Measurements from ENCODE around the gene ZNF358. TPM values are rescaled to one million over a fixed set of nuclear protein-coding genes. Genes with fewer than 3 reads are reported as not detected.
A peak's percentile ranks its signal among the peaks of the same experiment; 100 is the strongest.

ZNF358 gene
- total and polyA plus RNA-seq, 10 of the 15 experiments (the other 5 are each of a cell fraction or from before 2014, with no cell fraction given) = 0.09 to 6.3 (median 1.9) TPM; not detected in 1

DNA sequence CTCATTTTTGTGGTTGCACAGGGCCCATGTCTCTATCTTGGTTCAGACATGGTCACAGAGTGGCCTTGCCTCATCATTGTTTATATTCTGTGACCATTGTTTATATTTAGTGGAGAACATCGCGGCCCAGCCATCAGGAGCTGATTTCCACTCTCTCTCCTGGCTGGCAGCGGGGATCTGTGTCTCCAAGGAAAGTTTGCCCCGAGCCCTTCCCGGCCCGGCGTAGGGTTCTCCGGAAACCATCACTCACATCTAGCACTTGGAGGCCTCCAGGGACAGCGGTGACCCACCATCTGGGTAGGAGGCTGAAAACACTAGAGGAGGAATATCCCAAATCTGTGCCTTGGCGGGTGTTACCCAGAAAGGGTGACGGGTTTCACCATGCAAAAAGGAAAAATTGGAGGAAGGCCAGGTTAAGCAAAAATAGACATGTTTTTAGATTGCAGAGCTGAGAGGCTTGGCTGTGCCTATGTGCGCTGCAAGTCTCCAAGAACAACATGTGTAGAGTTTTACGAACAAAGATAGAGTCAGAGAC is 726 bp upstream of the ZNF358 start:
- in situ Hi-C loops (cut with MboI) = no loop called here
- Histone ChIP-seq H3K4me2 (ENCODE audit: control insufficient read depth, insufficient read depth) (peak overlapping the region; percentile 33; the same call in 1 of the 2 replicates), H2AFZ (ENCODE audit: control insufficient read depth, low read depth, low read length) (peak overlapping the region; percentile 85), H3K79me2 (ENCODE audit: control insufficient read depth, insufficient read depth, low read length) (no peaks in the 10 kb centered on the region), H3K4me1 (ENCODE audit: control insufficient read depth, insufficient read depth, low read length) (no peaks in the 10 kb centered on the region), H3K9ac (ENCODE audit: control insufficient read depth, insufficient read depth, low read length) (no peak overlapping the region), H4K20me1 (ENCODE audit: control insufficient read depth, insufficient read depth) (no peaks in the 10 kb centered on the region), H3K27me3 (replicated peaks in 1 of 2; ENCODE audit: control insufficient read depth in 2 of 2, insufficient read depth in 2 of 2, low read length in 1 of 2) (peaks cover 3 to 4% of the 10 kb centered on the region in 2 experiments; a peak in 2 of 4 replicates), H3K4me3 (no peak overlapping the region), H3K9me3 (replicated peaks; ENCODE audit: control insufficient read depth, insufficient read depth, low read length) (no peaks in the 10 kb centered on the region), H3K27ac (ENCODE audit: control insufficient read depth, insufficient read depth) (no peak overlapping the region), H3K36me3 (ENCODE audit: control insufficient read depth in 2 of 2, insufficient read depth in 2 of 2, low read length in 1 of 2) (no peaks in the 10 kb centered on the region)
- ChIA-PET SMC1A (ENCODE audit: uncharacterized antibody, unreplicated experiment) (no interaction called here), CTCF (no interaction called here), RAD21 (ENCODE audit: unreplicated experiment) (no interaction called here), POLR2A (no interaction called here)
- ATAC-seq (no peak), DNase-seq (ENCODE audit: low read depth, low spot score) (no peak), FAIRE-seq (no peak)
- intact Hi-C loops (cut with micrococcal nuclease; ENCODE audit: unreplicated experiment) = no loop called here
- no TSS peak for BruUV-seq (replicated peaks)
- WGBS (ENCODE audit: insufficient coverage, insufficient replicate concordance, low lambda C conversion rate, missing lambda C conversion rate) = 56% methylated on average over 13 of the region's 13 CpGs
- TF ChIP-seq, protein P1, sequence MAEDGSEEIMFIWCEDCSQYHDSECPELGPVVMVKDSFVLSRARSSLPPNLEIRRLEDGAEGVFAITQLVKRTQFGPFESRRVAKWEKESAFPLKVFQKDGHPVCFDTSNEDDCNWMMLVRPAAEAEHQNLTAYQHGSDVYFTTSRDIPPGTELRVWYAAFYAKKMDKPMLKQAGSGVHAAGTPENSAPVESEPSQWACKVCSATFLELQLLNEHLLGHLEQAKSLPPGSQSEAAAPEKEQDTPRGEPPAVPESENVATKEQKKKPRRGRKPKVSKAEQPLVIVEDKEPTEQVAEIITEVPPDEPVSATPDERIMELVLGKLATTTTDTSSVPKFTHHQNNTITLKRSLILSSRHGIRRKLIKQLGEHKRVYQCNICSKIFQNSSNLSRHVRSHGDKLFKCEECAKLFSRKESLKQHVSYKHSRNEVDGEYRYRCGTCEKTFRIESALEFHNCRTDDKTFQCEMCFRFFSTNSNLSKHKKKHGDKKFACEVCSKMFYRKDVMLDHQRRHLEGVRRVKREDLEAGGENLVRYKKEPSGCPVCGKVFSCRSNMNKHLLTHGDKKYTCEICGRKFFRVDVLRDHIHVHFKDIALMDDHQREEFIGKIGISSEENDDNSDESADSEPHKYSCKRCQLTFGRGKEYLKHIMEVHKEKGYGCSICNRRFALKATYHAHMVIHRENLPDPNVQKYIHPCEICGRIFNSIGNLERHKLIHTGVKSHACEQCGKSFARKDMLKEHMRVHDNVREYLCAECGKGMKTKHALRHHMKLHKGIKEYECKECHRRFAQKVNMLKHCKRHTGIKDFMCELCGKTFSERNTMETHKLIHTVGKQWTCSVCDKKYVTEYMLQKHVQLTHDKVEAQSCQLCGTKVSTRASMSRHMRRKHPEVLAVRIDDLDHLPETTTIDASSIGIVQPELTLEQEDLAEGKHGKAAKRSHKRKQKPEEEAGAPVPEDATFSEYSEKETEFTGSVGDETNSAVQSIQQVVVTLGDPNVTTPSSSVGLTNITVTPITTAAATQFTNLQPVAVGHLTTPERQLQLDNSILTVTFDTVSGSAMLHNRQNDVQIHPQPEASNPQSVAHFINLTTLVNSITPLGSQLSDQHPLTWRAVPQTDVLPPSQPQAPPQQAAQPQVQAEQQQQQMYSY (CRISPR knock-in tag; IDR thresholded peaks at IDR 0.05) = no peak
- TF ChIP-seq SUZ12 (IDR thresholded peaks at IDR 0.05; ENCODE audit: unreplicated experiment) (no peak), SIX5 (IDR thresholded peaks at IDR 0.05; ENCODE audit: low read depth, low read length, severe bottlenecking) (no peak), SREBF2 (IDR thresholded peaks at IDR 0.05; ENCODE audit: low read length) (no peak), USF2 (IDR thresholded peaks at IDR 0.05; ENCODE audit: borderline replicate concordance, low read depth, low read length) (no peak), RELA (IDR thresholded peaks at IDR 0.05; ENCODE audit: borderline replicate concordance, partially characterized antibody) (no peak), ZSCAN29 (IDR thresholded peaks at IDR 0.05) (no peak), STAT1 (conservative IDR thresholded peaks at IDR 0.05) (no peak)
- TF ChIP-seq, protein P2, sequence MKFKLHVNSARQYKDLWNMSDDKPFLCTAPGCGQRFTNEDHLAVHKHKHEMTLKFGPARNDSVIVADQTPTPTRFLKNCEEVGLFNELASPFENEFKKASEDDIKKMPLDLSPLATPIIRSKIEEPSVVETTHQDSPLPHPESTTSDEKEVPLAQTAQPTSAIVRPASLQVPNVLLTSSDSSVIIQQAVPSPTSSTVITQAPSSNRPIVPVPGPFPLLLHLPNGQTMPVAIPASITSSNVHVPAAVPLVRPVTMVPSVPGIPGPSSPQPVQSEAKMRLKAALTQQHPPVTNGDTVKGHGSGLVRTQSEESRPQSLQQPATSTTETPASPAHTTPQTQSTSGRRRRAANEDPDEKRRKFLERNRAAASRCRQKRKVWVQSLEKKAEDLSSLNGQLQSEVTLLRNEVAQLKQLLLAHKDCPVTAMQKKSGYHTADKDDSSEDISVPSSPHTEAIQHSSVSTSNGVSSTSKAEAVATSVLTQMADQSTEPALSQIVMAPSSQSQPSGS (IDR thresholded peaks at IDR 0.05; ENCODE audit: low read length) = no peak

All from GM12878 (cell line).